ENCODE results near the gene PCGF3. TPM values are rescaled to one million over a fixed set of nuclear protein-coding genes. Genes with fewer than 3 reads are reported as not detected.

Gene PCGF3
- total RNA-seq, 1 experiment from 2014 or later: 21.3 TPM

Other genes starting within 250 kb of the PCGF3 start
- gene ZNF721, start 206.7 kb upstream of the PCGF3 start, total RNA-seq (2014; rRNA removed; shearing (Covaris generic); ENCODE audit: low replicate concordance): 11.9 and 29.9 TPM in 2 replicates
- gene PIGG, start 206.6 kb upstream of the PCGF3 start, total RNA-seq (2014; rRNA removed; shearing (Covaris generic); ENCODE audit: low replicate concordance): 41.6 and 50.0 TPM in 2 replicates
- gene TMEM271, start 129.5 kb upstream of the PCGF3 start, total RNA-seq (2014; rRNA removed; shearing (Covaris generic); ENCODE audit: low replicate concordance): not detected in 2 replicates
- 7.2 and 9.4 TPM in 2 replicates for gene PDE6B, start 80.3 kb upstream of the PCGF3 start, total RNA-seq (2014; rRNA removed; shearing (Covaris generic); ENCODE audit: low replicate concordance)
- 265 and 360 TPM in 2 replicates for gene ATP5ME, start 31.6 kb upstream of the PCGF3 start, total RNA-seq (2014; rRNA removed; shearing (Covaris generic); ENCODE audit: low replicate concordance)
- 16.6 and 48.6 TPM in 2 replicates for gene MYL5, start 31.3 kb upstream of the PCGF3 start, total RNA-seq (2014; rRNA removed; shearing (Covaris generic); ENCODE audit: low replicate concordance)
- gene SLC49A3, start 16.7 kb upstream of the PCGF3 start, total RNA-seq (2014; rRNA removed; shearing (Covaris generic); ENCODE audit: low replicate concordance): not detected in 2 replicates
- 0.20 and 1.5 TPM in 2 replicates for gene CPLX1, start 120.3 kb downstream of the PCGF3 start, total RNA-seq (2014; rRNA removed; shearing (Covaris generic); ENCODE audit: low replicate concordance)
- 51.0 and 61.6 TPM in 2 replicates for gene GAK, start 226.5 kb downstream of the PCGF3 start, total RNA-seq (2014; rRNA removed; shearing (Covaris generic); ENCODE audit: low replicate concordance)
- gene TMEM175, start 226.6 kb downstream of the PCGF3 start, total RNA-seq (2014; rRNA removed; shearing (Covaris generic); ENCODE audit: low replicate concordance): 5.6 and 11.1 TPM in 2 replicates